ENCODE data around the gene IL19. TPM values are rescaled to one million over a fixed set of nuclear protein-coding genes. Genes with fewer than 3 reads are reported as not detected.

The IL19 gene
- total RNA-seq, 1 experiment from 2014 or later, result not detected

GRCh38 chr1:206736878-206737728 is 33.5 kb upstream of the IL19 start:
- no peak for TF ChIP-seq CTCF (IDR thresholded peaks at IDR 0.05; ENCODE audit: unreplicated experiment)
- Mint-ChIP-seq H3K9me3 (ENCODE audit: unreplicated experiment) (no peaks in the 10 kb centered on the region), H3K36me3 (ENCODE audit: insufficient read depth, unreplicated experiment) (peaks cover 73% of the 10 kb centered on the region), H3K4me1 (ENCODE audit: insufficient read depth, unreplicated experiment) (peaks cover 9% of the 10 kb centered on the region), H3K27ac (ENCODE audit: low read depth, unreplicated experiment) (peak overlapping the region; percentile 50), H3K27me3 (ENCODE audit: insufficient read depth, unreplicated experiment) (no peaks in the 10 kb centered on the region), H3K4me3 (ENCODE audit: unreplicated experiment) (no peak overlapping the region)
- BruUV-seq (replicated peaks), result no TSS peak
- ChIA-PET CTCF (interaction anchor here (0.6 to 9.2 kb wide), 27 partner anchors 11 to 295 kb away, joined by 3 to 297 read pairs (median 4); partner anchors contain the start of genes C1orf116 and DYRK3), POLR2A (interaction anchor here (0.9 to 1.9 kb wide), 4 partner anchors 8 to 175 kb away, joined by 3 to 5 read pairs (median 4); no protein-coding TSS in a partner anchor)
- intact Hi-C loops (cut with micrococcal nuclease), result no loop called here
- DNase-seq (ENCODE audit: unreplicated experiment), result no peak

GRCh38 chr1:206737729-206738201 is 32.8 kb upstream of the IL19 start:
- H3K36me3 Mint-ChIP-seq (ENCODE audit: insufficient read depth, unreplicated experiment), result peaks cover 66% of the 10 kb centered on the region
- H3K27ac Mint-ChIP-seq (ENCODE audit: low read depth, unreplicated experiment), result peak overlapping the region; percentile 1
- no TSS peak for BruUV-seq (replicated peaks)
- ChIA-PET POLR2A (interaction anchor here (1.0 to 1.5 kb wide), 3 partner anchors 16 to 175 kb away, joined by 3 to 4 read pairs (median 4); no protein-coding TSS in a partner anchor), CTCF (interaction anchor here (0.6 to 9.2 kb wide), 20 partner anchors 11 to 342 kb away, joined by 3 to 297 read pairs (median 4); partner anchors contain the start of gene IL10)
- peaks cover 9% of the 10 kb centered on the region for H3K4me1 Mint-ChIP-seq (ENCODE audit: insufficient read depth, unreplicated experiment)
- intact Hi-C loops (cut with micrococcal nuclease), result no loop called here
- no peaks in the 10 kb centered on the region for H3K27me3 Mint-ChIP-seq (ENCODE audit: insufficient read depth, unreplicated experiment)
- TF ChIP-seq CTCF (IDR thresholded peaks at IDR 0.05; ENCODE audit: unreplicated experiment), result no peak
- no peak overlapping the region for H3K4me3 Mint-ChIP-seq (ENCODE audit: unreplicated experiment)
- no peak for DNase-seq (ENCODE audit: unreplicated experiment)
- no peaks in the 10 kb centered on the region for H3K9me3 Mint-ChIP-seq (ENCODE audit: unreplicated experiment)

DNA sequence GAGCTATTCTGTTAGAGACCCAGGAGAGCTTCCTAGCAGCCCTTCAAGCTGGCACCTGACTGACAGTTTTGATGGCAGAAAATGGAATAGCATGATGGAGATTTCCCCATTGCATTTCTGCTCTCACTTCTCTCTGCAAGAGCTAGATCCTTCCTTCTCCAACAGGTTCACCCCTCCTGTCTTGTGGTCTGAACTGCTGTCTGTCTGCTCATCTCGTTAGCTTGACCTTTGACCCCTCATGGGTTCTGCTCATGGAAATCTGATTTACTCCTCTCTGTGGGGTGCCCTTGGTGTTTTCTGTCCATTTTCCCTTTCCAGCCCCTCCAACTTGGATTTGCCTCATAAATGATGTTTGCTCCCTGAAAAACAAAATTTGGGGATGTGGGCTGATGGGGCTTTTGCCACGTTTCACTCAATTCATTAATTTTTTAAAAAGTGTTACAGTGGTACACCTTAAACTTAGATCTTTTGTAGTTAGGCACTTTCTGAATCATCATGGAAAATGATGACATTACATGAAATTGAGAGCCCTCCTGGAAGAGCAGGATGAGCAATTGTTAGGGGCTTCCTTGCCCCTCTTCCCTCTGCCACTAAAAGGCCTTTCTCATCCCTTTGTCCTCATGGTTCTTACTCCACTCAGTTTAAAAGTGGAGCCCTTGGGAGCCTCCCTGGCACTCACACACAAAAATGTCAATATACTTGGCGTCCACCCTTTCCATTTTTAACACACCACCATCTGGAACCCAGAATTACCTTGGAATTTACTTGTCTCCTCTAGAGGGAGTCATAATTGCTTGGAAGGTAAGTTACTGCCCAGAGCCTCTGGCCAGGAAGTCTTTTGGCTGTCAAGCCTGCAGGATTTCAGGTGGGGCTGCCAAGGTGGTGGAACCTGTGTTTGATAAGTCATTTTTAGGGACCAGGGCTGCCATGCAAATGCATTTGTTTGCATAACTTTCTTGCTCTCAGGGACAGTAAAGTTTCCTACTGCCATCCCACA is 31.9 kb upstream of the IL19 start:
- CTCF ChIA-PET, result interaction anchor here (0.5 to 9.2 kb wide), 30 partner anchors 8 to 341 kb away, joined by 3 to 297 read pairs (median 4); partner anchors contain the start of genes DYRK3 and IL10
- H3K9me3 Mint-ChIP-seq (ENCODE audit: unreplicated experiment), result no peaks in the 10 kb centered on the region
- peak; percentile 74 for DNase-seq (ENCODE audit: unreplicated experiment)
- peaks cover 9% of the 10 kb centered on the region for H3K4me1 Mint-ChIP-seq (ENCODE audit: insufficient read depth, unreplicated experiment)
- POLR2A ChIA-PET, result interaction anchor here (0.5 to 1.5 kb wide), 3 partner anchors 137 to 174 kb away, joined by 3 to 4 read pairs (median 3); no protein-coding TSS in a partner anchor
- peak overlapping the region; percentile 1 for H3K27ac Mint-ChIP-seq (ENCODE audit: low read depth, unreplicated experiment)
- H3K4me3 Mint-ChIP-seq (ENCODE audit: unreplicated experiment), result no peak overlapping the region
- TSS peak; percentile 0 for BruUV-seq (replicated peaks)
- peaks cover 57% of the 10 kb centered on the region for H3K36me3 Mint-ChIP-seq (ENCODE audit: insufficient read depth, unreplicated experiment)
- intact Hi-C loops (cut with micrococcal nuclease), result loop anchor here (1.0 kb wide), 2 partner anchors 127 to 174 kb away; partner anchors contain the start of gene IL20
- no peaks in the 10 kb centered on the region for H3K27me3 Mint-ChIP-seq (ENCODE audit: insufficient read depth, unreplicated experiment)
- TF ChIP-seq CTCF (IDR thresholded peaks at IDR 0.05; ENCODE audit: unreplicated experiment), result peak; percentile 57
